ENCODE measurements around the gene FAM120B. TPM values are rescaled to one million over a fixed set of nuclear protein-coding genes. Genes with fewer than 3 reads are reported as not detected.

FAM120B gene
- total RNA-seq, 3 donors from 2014 or later, result 30.7 to 40.0 (median 38.3) TPM

DNA sequence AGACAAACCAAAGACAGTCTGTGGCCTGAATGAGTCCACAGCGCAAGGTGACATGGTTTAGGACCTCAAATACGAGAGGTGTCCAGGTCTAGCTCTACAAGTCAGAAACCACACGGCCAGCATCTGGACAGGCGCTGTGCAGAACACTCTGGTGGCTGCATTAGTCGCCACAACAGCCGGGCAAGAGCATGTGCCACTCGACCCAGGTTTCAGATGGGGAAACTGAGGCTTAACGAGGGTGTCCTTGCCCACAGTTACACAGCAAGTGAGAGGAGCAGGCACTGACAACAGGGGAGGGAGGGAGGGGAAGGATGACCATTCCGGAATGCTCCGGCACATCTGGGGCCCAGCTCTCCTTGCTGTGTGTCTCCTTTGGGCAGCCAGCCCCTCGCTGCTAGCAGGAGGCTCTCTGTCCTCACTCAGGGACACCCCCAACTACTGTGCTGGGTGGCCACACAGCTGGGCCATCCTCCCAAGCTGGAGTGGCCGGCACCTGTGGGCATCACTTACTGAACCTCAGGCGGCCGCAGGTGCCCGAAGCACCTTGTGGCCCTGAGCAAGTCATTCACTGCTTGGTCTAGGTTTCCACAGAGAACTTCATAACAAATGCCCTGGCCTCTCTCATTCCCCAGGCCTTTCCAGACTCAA is 22.3 kb upstream of the FAM120B start:
- H3K9me3 ChIP-seq, result no peaks in the 10 kb centered on the region
- DNase-seq (no peak), ATAC-seq (no peak)
- no peaks in the 10 kb centered on the region for H3K36me3 ChIP-seq (ENCODE audit: low read depth)
- peaks cover 20% of the 10 kb centered on the region for H3K4me1 ChIP-seq (ENCODE audit: low read depth)
- no peak overlapping the region for H3K4me3 ChIP-seq
- intact Hi-C loops (cut with DNase I, micrococcal nuclease), result no loop called here
- TF ChIP-seq, protein P1, sequence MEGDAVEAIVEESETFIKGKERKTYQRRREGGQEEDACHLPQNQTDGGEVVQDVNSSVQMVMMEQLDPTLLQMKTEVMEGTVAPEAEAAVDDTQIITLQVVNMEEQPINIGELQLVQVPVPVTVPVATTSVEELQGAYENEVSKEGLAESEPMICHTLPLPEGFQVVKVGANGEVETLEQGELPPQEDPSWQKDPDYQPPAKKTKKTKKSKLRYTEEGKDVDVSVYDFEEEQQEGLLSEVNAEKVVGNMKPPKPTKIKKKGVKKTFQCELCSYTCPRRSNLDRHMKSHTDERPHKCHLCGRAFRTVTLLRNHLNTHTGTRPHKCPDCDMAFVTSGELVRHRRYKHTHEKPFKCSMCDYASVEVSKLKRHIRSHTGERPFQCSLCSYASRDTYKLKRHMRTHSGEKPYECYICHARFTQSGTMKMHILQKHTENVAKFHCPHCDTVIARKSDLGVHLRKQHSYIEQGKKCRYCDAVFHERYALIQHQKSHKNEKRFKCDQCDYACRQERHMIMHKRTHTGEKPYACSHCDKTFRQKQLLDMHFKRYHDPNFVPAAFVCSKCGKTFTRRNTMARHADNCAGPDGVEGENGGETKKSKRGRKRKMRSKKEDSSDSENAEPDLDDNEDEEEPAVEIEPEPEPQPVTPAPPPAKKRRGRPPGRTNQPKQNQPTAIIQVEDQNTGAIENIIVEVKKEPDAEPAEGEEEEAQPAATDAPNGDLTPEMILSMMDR (IDR thresholded peaks at IDR 0.05), result no peak

DNA sequence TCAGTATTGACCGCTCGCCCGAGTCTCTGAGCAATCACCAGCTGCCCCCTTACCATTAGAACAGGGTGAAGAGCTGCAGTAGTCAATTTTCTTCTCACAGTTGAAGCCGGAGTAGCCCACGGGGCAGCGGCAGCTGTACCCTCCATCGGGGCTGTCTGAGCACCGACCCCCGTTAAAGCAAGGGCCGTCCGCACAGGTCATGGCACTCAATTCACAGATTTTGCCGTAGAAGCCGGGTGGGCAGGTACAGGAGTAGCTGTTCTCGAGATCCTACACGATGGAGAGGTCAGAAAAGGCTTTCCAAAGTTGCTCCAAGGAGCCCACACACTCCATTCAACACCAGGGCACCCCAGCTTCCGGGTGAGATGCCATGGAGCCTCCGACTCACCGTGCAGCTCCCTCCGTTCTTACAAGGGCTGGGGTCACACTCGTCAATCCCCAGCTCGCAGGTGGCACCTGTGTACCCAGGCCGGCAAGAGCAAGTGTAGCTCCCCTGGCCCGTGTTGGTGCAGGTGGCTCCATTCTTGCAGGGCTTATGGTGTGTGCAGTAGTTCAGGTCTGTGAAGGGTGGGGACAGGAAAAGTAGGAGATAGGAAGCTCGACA is 21.6 kb upstream of the FAM120B start:
- H3K4me1 ChIP-seq (ENCODE audit: low read depth), result peaks cover 27% of the 10 kb centered on the region
- DNase-seq, result no peak
- intact Hi-C loops (cut with DNase I, micrococcal nuclease), result no loop called here

DNA sequence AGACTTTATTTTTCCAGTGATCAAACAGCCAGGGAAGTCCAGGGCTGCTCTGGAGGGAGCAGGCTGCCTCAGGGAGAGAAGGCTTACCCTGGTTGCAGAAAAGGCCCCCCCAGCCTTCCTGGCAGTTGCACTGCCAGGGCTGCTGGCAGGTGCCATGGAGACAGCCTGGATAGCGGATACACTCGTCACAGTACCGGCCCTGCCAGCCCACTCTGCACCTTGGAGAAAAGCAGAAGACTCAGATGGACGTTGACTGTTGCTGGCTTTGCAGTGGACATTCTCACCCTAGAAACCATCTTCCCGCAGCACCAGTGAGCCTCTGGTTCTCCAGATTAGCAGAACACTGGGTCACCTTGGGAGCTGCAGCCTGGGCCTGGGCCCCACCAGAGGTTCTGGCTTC is 21.1 kb upstream of the FAM120B start:
- TF ChIP-seq, protein P1 (IDR thresholded peaks at IDR 0.05), result no peak
- Histone ChIP-seq H3K4me1 (ENCODE audit: low read depth) (peaks cover 28% of the 10 kb centered on the region), H3K9me3 (no peaks in the 10 kb centered on the region), H3K36me3 (ENCODE audit: low read depth) (no peaks in the 10 kb centered on the region), H3K4me3 (no peak overlapping the region)
- DNase-seq (no peak), ATAC-seq (no peak)
- intact Hi-C loops (cut with DNase I, micrococcal nuclease), result no loop called here

More for the DNA sequence above, 21.6 kb upstream of the FAM120B start:
- no peak for ATAC-seq
- H3K9me3 ChIP-seq, result no peaks in the 10 kb centered on the region
- TF ChIP-seq, protein P1 (IDR thresholded peaks at IDR 0.05), result no peak
- H3K4me3 ChIP-seq, result no peak overlapping the region
- no peaks in the 10 kb centered on the region for H3K36me3 ChIP-seq (ENCODE audit: low read depth)

DNA sequence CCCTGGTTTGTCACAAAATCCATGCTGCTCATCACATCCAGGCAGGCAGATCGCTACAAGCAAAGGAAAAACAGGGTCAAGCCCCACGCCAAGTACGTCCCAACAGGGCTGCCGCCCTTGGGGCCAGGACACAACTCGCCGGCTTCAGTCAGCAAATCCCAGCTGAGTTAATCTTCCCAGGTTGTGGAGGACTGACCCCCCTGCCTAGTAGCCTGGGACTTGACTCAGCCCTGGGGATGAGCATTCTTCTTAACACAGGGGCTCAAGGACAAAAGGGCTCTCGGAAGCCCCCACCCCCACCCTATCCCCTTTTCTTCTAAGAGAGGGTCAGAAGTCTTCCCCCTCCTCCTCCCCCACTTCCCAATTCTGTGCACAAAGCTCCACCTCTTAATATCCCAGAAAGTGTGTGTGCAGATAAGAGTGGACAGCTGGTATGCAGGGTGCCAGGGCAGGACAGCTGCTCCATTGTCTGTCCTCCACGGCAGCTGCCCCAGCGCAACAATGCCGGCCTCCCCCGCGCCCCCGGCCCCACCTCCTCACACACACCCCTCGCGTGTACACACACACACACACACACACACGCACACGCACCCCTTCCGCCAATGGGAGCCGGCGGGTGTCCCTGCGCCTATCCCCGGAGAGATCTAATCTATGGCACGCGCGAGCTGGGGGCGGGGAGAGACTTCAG is 20.2 kb upstream of the FAM120B start:
- Histone ChIP-seq H3K36me3 (ENCODE audit: low read depth) (no peaks in the 10 kb centered on the region), H3K4me1 (ENCODE audit: low read depth) (peaks cover 32% of the 10 kb centered on the region), H3K9me3 (no peaks in the 10 kb centered on the region), H3K4me3 (no peak overlapping the region)
- TF ChIP-seq, protein P1 (IDR thresholded peaks at IDR 0.05), result no peak
- intact Hi-C loops (cut with DNase I, micrococcal nuclease), result no loop called here
- DNase-seq (peak; percentile 72 to 80 (median 73)), ATAC-seq (peak; percentile 57)

DNA sequence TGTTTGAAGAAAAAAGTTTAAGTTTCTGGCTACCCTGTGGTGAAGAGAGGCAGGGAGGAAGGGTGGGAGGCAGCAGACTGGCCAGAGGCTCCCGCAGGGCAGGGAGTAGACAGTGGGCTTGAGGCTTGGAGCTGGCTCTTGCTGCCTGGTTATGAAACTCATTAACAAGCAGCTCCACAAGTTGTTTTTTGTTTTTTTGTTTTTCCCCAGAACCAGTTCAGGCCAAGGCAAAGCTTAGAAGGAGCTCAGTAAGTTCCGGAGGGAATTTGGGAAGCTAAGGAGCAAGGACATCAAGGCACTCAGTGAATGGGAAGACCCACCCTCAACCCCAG is 19.7 kb upstream of the FAM120B start:
- TF ChIP-seq, protein P1 (IDR thresholded peaks at IDR 0.05), result no peak
- no peaks in the 10 kb centered on the region for H3K36me3 ChIP-seq (ENCODE audit: low read depth)
- no peak overlapping the region for H3K4me3 ChIP-seq
- ATAC-seq (no peak), DNase-seq (no peak)
- no peaks in the 10 kb centered on the region for H3K9me3 ChIP-seq
- H3K4me1 ChIP-seq (ENCODE audit: low read depth), result peaks cover 37% of the 10 kb centered on the region
- intact Hi-C loops (cut with DNase I, micrococcal nuclease), result no loop called here
